HG02588 (cell line): ENCODE measurements around the gene HLA-DMB.

ENCODE experiments used
- ATAC-seq: cut with Tn5 transposase; IDR thresholded peaks from one replicate; pipeline ENCODE4 v1.9.1; 2021; ENCODE audit warnings: mild to moderate bottlenecking, moderate library complexity; ENCODE audit not compliant: unreplicated experiment

HLA-DMB gene

GRCh38 chr6:32972353-32973143 is 31.7 kb upstream of the HLA-DMB start:
- ATAC-seq = no peak

GRCh38 chr6:32971581-32972352 is 30.9 kb upstream of the HLA-DMB start:
- ATAC-seq = peak; percentile 35

- ATAC-seq = no peak
These were observed 30.4 kb upstream of the HLA-DMB start for GRCh38 chr6:32971242-32971580.

GRCh38 chr6:32970413-32971241 is 29.8 kb upstream of the HLA-DMB start:
- ATAC-seq = no peak

GRCh38 chr6:32969685-32970412 is 29.0 kb upstream of the HLA-DMB start:
- ATAC-seq = no peak

GRCh38 chr6:32968867-32969684 is 28.2 kb upstream of the HLA-DMB start:
- ATAC-seq = no peak

GRCh38 chr6:32968093-32968866 is 27.5 kb upstream of the HLA-DMB start, which contains the start of gene BRD2:
Gene BRD2 (plus strand): TSS chr6:32968594. CDS start chr6:32972899, 4,305 bp downstream.
- peak; percentile 31 for ATAC-seq

GRCh38 chr6:32967151-32968091 is 26.6 kb upstream of the HLA-DMB start:
- ATAC-seq = no peak

GRCh38 chr6:32964776-32965175 is 23.9 kb upstream of the HLA-DMB start:
- ATAC-seq = no peak

- no peak for ATAC-seq
These were observed 23.0 kb upstream of the HLA-DMB start for GRCh38 chr6:32963866-32964265.

- ATAC-seq = no peak
These were observed 21.5 kb upstream of the HLA-DMB start for GRCh38 chr6:32962213-32962826.

GRCh38 chr6:32960563-32960962 is 19.7 kb upstream of the HLA-DMB start:
- ATAC-seq = no peak

GRCh38 chr6:32956176-32956575 is 15.3 kb upstream of the HLA-DMB start:
- no peak for ATAC-seq

- no peak for ATAC-seq
These were observed 14.4 kb upstream of the HLA-DMB start for GRCh38 chr6:32954986-32955802.

GRCh38 chr6:32954267-32954666 is 13.4 kb upstream of the HLA-DMB start:
- ATAC-seq = no peak

- no peak for ATAC-seq
These were observed 12.9 kb upstream of the HLA-DMB start for GRCh38 chr6:32953775-32954174.
